Stomach (tissue), 4 donors: ENCODE data around the gene KCNIP4.

Source experiments
- EP300 ChIP-seq: sonication (generic); formaldehyde crosslinking; IDR thresholded peaks from one replicate; pipeline ENCODE4 v1.6.1; 2017; ENCODE audit warnings: antibody characterized with exemption
- POLR2A ChIP-seq, 4 donors: fragments of 450-650 bp; IDR thresholded peaks; one replicate each; pipeline ENCODE4 v1.6.1; 2016; ENCODE audit warnings: antibody characterized with exemption in 4 of 4, control low read depth in 2 of 4, mild to moderate bottlenecking in 1 of 4, moderate library complexity in 1 of 4
- POLR2AphosphoS5 ChIP-seq, 3 donors: sonication (generic); formaldehyde crosslinking; IDR thresholded peaks; one replicate each; pipeline ENCODE4 v1.6.1; 2016; ENCODE audit warnings: antibody characterized with exemption in 3 of 3
- TF ChIP-seq, protein P1 (sequence below), 7 experiments: fragments of 450-650 bp in 4 of 7; fragments of 200-600 bp in 3 of 7; sonication (generic) in 3 of 7; IDR thresholded peaks; one replicate each; pipeline ENCODE4 v1.5.1; 2016 to 2019; ENCODE audit warnings: antibody characterized with exemption in 7 of 7, control low read depth in 2 of 7, mild to moderate bottlenecking in 1 of 7

DNA sequence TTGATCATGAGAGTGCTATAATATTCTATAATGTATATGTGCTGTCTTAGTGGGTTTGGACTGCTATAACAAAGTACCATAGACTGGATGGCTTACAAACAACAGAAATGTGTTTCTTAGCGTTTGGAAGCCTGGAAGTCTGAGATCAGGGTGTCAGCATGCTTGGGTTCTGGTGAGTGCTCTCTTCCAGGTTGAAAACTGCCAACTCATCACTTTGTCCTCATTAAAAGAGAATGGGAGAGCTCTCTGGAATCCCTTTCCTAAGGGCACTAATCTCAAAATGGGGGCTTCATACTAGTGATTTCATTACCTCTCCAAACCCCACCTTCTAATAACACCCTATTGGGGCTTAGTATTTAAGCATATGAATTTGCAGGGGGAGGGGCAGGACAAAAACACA, 33.5 kb upstream of the KCNIP4 start:
- TF ChIP-seq, protein P1, sequence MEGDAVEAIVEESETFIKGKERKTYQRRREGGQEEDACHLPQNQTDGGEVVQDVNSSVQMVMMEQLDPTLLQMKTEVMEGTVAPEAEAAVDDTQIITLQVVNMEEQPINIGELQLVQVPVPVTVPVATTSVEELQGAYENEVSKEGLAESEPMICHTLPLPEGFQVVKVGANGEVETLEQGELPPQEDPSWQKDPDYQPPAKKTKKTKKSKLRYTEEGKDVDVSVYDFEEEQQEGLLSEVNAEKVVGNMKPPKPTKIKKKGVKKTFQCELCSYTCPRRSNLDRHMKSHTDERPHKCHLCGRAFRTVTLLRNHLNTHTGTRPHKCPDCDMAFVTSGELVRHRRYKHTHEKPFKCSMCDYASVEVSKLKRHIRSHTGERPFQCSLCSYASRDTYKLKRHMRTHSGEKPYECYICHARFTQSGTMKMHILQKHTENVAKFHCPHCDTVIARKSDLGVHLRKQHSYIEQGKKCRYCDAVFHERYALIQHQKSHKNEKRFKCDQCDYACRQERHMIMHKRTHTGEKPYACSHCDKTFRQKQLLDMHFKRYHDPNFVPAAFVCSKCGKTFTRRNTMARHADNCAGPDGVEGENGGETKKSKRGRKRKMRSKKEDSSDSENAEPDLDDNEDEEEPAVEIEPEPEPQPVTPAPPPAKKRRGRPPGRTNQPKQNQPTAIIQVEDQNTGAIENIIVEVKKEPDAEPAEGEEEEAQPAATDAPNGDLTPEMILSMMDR (IDR thresholded peaks at IDR 0.05): no peak
- TF ChIP-seq POLR2A (IDR thresholded peaks at IDR 0.05) (no peak), EP300 (no peak), POLR2AphosphoS5 (IDR thresholded peaks at IDR 0.05) (no peak)
